ENCODE data around the gene FBXO17. TPM values are rescaled to one million over a fixed set of nuclear protein-coding genes. Genes with fewer than 3 reads are reported as not detected.

FBXO17 gene
- total RNA-seq, 6 experiments from 2014 or later, result 17.5 to 21.5 (median 18.7) TPM

DNA sequence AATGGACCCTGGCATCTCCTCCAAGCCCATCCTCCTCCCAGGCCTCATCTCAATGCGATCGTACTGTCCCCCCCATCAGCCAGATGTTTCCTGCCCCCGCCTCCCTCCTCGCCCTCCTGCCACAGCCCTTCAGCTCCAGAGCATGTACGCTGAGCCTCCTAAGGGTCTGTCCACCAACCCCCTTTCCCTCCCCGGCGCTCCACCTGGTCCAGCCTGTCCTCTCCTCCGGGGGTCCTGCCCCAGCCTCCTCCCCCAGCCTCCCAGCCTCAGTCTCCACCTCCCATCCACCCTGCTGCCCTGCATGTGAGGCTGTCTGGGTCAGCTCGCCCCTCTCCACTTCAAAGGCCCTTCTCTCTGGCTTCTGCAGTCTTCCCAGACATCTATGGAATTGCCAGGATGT, 80.6 kb downstream of the FBXO17 start:
- H3K4me3 Mint-ChIP-seq, result no peak overlapping the region
- no peaks in the 10 kb centered on the region for H3K36me3 Mint-ChIP-seq (ENCODE audit: low read depth)
- TF ChIP-seq, protein P1, sequence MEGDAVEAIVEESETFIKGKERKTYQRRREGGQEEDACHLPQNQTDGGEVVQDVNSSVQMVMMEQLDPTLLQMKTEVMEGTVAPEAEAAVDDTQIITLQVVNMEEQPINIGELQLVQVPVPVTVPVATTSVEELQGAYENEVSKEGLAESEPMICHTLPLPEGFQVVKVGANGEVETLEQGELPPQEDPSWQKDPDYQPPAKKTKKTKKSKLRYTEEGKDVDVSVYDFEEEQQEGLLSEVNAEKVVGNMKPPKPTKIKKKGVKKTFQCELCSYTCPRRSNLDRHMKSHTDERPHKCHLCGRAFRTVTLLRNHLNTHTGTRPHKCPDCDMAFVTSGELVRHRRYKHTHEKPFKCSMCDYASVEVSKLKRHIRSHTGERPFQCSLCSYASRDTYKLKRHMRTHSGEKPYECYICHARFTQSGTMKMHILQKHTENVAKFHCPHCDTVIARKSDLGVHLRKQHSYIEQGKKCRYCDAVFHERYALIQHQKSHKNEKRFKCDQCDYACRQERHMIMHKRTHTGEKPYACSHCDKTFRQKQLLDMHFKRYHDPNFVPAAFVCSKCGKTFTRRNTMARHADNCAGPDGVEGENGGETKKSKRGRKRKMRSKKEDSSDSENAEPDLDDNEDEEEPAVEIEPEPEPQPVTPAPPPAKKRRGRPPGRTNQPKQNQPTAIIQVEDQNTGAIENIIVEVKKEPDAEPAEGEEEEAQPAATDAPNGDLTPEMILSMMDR (IDR thresholded peaks at IDR 0.05), result no peak
- no peaks in the 10 kb centered on the region for H3K9me3 Mint-ChIP-seq
- no peak overlapping the region for H3K27ac Mint-ChIP-seq
- peaks cover 17% of the 10 kb centered on the region for H3K4me1 Mint-ChIP-seq (ENCODE audit: low read depth)
- DNase-seq, result no peak
- H3K27me3 Mint-ChIP-seq (ENCODE audit: insufficient read depth), result peaks cover 6% of the 10 kb centered on the region

DNA sequence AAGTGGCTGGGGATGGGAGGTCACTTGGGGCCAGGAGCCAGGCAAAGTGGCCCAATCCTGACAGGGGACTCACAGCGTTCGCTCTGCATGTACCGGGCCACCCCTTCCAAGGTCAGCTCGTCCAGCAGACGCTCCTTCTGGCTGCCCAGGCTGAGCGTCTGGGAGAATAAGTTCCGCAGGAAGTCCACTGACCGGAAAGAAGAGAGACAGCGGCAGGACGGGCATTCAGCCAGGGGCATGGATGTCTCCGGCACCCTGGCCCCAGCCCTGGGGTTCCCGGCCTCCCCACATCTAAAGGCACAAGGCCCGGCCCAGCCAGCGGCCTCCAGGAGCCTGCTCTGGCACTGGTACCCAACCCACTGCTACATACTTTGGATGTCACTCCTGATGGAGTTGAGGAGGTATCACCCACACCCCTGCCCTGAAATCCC, 82.2 kb downstream of the FBXO17 start:
- no peak overlapping the region for H3K27ac Mint-ChIP-seq

DNA sequence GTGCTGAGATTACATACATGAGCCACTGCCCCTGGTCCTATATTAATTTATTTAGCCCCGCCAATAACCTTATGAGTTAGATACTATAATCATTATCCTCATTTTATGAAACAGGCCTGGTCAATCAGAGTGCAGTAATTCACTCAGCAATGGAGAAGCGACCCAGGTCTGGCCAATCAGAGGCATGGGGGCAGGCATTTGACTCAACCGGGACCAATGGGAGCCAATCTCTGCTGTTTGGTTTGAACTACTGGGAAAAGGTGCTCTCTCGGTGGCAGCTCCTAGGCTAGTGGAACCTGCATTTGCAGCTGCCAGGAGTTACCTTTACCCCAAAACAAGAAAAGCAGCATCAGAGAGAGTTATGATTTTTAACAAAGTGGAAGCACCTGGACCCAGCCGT, 82.7 kb downstream of the FBXO17 start:
- no peaks in the 10 kb centered on the region for H3K27me3 Mint-ChIP-seq (ENCODE audit: insufficient read depth)
- H3K27ac Mint-ChIP-seq, result no peak overlapping the region
- no peaks in the 10 kb centered on the region for H3K9me3 Mint-ChIP-seq
- no peaks in the 10 kb centered on the region for H3K36me3 Mint-ChIP-seq (ENCODE audit: low read depth)
- TF ChIP-seq, protein P1 (IDR thresholded peaks at IDR 0.05), result no peak
- H3K4me3 Mint-ChIP-seq, result no peak overlapping the region
- H3K4me1 Mint-ChIP-seq (ENCODE audit: low read depth), result peaks cover 4% of the 10 kb centered on the region
- no peak for DNase-seq

More for the DNA sequence above, 82.2 kb downstream of the FBXO17 start:
- DNase-seq, result no peak
- peaks cover under 1% of the 10 kb centered on the region; the same call in 1 of the 2 replicates for H3K27me3 Mint-ChIP-seq (ENCODE audit: insufficient read depth)
- no peaks in the 10 kb centered on the region for H3K36me3 Mint-ChIP-seq (ENCODE audit: low read depth)
- H3K9me3 Mint-ChIP-seq, result no peaks in the 10 kb centered on the region
- peaks cover 9% of the 10 kb centered on the region for H3K4me1 Mint-ChIP-seq (ENCODE audit: low read depth)
- no peak overlapping the region for H3K4me3 Mint-ChIP-seq
- TF ChIP-seq, protein P1 (IDR thresholded peaks at IDR 0.05), result no peak

DNA sequence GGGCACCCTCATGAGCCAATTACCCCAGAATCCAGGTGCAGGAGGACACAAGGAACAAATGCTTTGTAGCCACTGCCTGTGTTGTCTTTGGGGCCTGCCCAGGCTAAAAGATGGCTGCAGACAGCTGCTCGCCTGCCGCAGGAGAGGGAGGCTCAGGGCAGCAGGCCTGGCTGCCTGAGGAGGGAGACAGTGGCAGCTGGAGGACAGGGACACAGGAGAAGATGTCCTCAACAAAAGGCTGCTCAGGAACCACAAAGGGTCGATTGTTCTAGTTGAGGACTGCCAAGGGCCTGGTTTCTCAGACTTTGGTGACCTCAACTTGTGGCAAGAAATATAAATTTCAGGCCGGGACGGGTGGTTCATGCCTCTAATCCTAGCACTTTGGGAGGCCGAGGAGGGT, 83.8 kb downstream of the FBXO17 start:
- Mint-ChIP-seq H3K27me3 (ENCODE audit: insufficient read depth) (no peaks in the 10 kb centered on the region), H3K27ac (no peak overlapping the region), H3K4me1 (ENCODE audit: low read depth) (no peaks in the 10 kb centered on the region), H3K36me3 (ENCODE audit: low read depth) (no peaks in the 10 kb centered on the region), H3K9me3 (no peaks in the 10 kb centered on the region), H3K4me3 (no peak overlapping the region)
- TF ChIP-seq, protein P1 (IDR thresholded peaks at IDR 0.05), result no peak
- DNase-seq, result no peak

Other genes with a start within 250 kb of the FBXO17 start
- gene CAPN12, start 231.3 kb downstream of the FBXO17 start, total RNA-seq (2021; fragmentation: NEBNext Ultra II Directional; extraction: Animal tissue kit (Norgen Biotek cat#: 25700)), result under 1 TPM; 0.09 to 0.45 (median 0.19) TPM
- gene LGALS7, start 202.2 kb downstream of the FBXO17 start, total RNA-seq (2021; fragmentation: NEBNext Ultra II Directional; extraction: Animal tissue kit (Norgen Biotek cat#: 25700)), result not detected
- not detected for gene LGALS7B, start 186.5 kb downstream of the FBXO17 start, total RNA-seq (2021; fragmentation: NEBNext Ultra II Directional; extraction: Animal tissue kit (Norgen Biotek cat#: 25700))
- gene LGALS4, start 162.8 kb downstream of the FBXO17 start, total RNA-seq (2021; fragmentation: NEBNext Ultra II Directional; extraction: Animal tissue kit (Norgen Biotek cat#: 25700)), result under 1 TPM in 1 of 6 experiments, not detected in 5; 0.43 TPM
- 10 to 100 TPM; 35.5 to 48.5 (median 45.6) TPM for gene ECH1, start 143.9 kb downstream of the FBXO17 start, total RNA-seq (2021; fragmentation: NEBNext Ultra II Directional; extraction: Animal tissue kit (Norgen Biotek cat#: 25700))
- gene HNRNPL, start 125.8 kb downstream of the FBXO17 start, total RNA-seq (2021; fragmentation: NEBNext Ultra II Directional; extraction: Animal tissue kit (Norgen Biotek cat#: 25700)), result 100 to 1,000 TPM; 337 to 467 (median 441) TPM
- gene RINL, start 97.5 kb downstream of the FBXO17 start, total RNA-seq (2021; fragmentation: NEBNext Ultra II Directional; extraction: Animal tissue kit (Norgen Biotek cat#: 25700)), result 1 to 10 TPM in 5 of 6 experiments, under 1 TPM in 1; 0.69 to 3.5 (median 1.7) TPM
- 10 to 100 TPM; 34.9 to 36.4 (median 35.6) TPM for gene SIRT2, start 76.1 kb downstream of the FBXO17 start, total RNA-seq (2021; fragmentation: NEBNext Ultra II Directional; extraction: Animal tissue kit (Norgen Biotek cat#: 25700))
- gene NFKBIB, start 75.8 kb downstream of the FBXO17 start, total RNA-seq (2021; fragmentation: NEBNext Ultra II Directional; extraction: Animal tissue kit (Norgen Biotek cat#: 25700)), result 10 to 100 TPM; 21.8 to 23.4 (median 22.9) TPM
- under 1 TPM in 1 of 6 experiments, not detected in 5; 0.16 TPM for gene CCER2, start 63.6 kb downstream of the FBXO17 start, total RNA-seq (2021; fragmentation: NEBNext Ultra II Directional; extraction: Animal tissue kit (Norgen Biotek cat#: 25700))
- gene SARS2, start 45.0 kb downstream of the FBXO17 start, total RNA-seq (2021; fragmentation: NEBNext Ultra II Directional; extraction: Animal tissue kit (Norgen Biotek cat#: 25700)), result 10 to 100 TPM; 18.7 to 25.1 (median 22.7) TPM
- gene MRPS12, start 44.8 kb downstream of the FBXO17 start, total RNA-seq (2021; fragmentation: NEBNext Ultra II Directional; extraction: Animal tissue kit (Norgen Biotek cat#: 25700)), result 10 to 100 TPM; 58.3 to 75.0 (median 62.2) TPM
- 1 to 10 TPM in 3 of 6 experiments, under 1 TPM in 3; 0.47 to 2.2 (median 0.90) TPM for gene FBXO27, start 56.8 kb upstream of the FBXO17 start, total RNA-seq (2021; fragmentation: NEBNext Ultra II Directional; extraction: Animal tissue kit (Norgen Biotek cat#: 25700))
- gene ACP7, start 108.6 kb upstream of the FBXO17 start, total RNA-seq (2021; fragmentation: NEBNext Ultra II Directional; extraction: Animal tissue kit (Norgen Biotek cat#: 25700)), result not detected
- gene PAK4, start 150.0 kb upstream of the FBXO17 start, total RNA-seq (2021; fragmentation: NEBNext Ultra II Directional; extraction: Animal tissue kit (Norgen Biotek cat#: 25700)), result 10 to 100 TPM; 35.4 to 40.4 (median 35.8) TPM
- not detected for gene NCCRP1, start 221.2 kb upstream of the FBXO17 start, total RNA-seq (2021; fragmentation: NEBNext Ultra II Directional; extraction: Animal tissue kit (Norgen Biotek cat#: 25700))
- gene SYCN, start 228.5 kb upstream of the FBXO17 start, total RNA-seq (2021; fragmentation: NEBNext Ultra II Directional; extraction: Animal tissue kit (Norgen Biotek cat#: 25700)), result not detected